Renal pelvis (tissue), 4 donors: ENCODE data around the gene PREB. TPM values are rescaled to one million over a fixed set of nuclear protein-coding genes. Genes with fewer than 3 reads are reported as not detected.
"Not testable (repeated sequence)": the region's sequence is repeated elsewhere in the genome, so short reads cannot be mapped to it uniquely, and the experiment has no call there.

ENCODE experiments used
- DNase-seq: peaks from one replicate; pipeline ENCODE4 v3.0.0-alpha.2; 2013
- polyA plus RNA-seq, 3 donors: library from polyadenylated mRNA; unstranded; fragments of 120-200 nt; gene quantifications; one replicate each; pipeline ENCODE4 v1.2.1, GENCODE V29; 2013; ENCODE audit not compliant: insufficient read length in 3 of 3

PREB gene
- polyA plus RNA-seq, 3 donors, result 49.2 to 59.0 (median 51.6) TPM

GRCh38 chr2:27130396-27130795 is 4.0 kb downstream of the PREB start:
- no peak for DNase-seq

DNA sequence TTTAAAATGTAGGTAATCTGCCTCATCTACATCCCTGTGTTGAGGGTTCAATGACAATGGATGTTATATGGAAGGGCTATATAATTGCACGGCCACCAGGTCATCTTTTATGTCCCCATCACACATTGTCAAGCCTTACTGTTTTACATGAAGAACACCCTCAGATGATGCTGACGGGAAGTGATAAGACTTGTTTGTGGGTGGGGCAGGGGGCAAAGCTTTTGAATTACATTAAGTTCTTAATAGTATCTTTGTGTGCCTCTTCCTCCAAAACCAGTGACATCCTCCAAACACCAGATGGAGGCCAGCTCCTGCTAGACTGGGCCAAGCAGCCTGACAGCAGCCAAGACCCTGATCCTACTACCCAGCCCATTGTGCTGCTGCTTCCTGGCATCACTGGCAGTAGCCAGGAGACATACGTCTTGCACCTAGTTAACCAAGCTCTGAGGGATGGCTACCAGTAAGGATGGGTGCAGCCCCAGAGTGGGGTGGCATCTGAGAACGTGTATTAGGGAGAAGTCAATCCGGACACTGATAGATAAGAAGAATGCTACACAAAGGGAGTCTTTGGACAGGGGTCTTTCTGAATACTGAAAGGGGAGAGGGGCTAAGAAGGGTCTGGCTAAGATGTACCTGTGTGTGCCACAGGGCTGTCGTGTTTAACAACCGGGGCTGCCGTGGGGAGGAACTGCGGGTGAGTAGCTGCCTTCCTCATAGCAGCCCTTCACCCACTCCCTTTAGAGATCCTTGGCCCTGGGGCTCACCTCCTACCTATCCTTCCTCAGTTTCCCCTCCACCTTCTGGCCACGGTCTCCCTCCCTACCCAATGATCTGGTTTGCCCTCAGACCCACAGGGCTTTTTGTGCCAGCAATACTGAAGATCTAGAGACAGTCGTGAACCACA is 5.5 kb downstream of the PREB start:
- DNase-seq, result no peak

GRCh38 chr2:27127883-27128667 is 6.4 kb downstream of the PREB start:
- DNase-seq, result no peak

- no peak for DNase-seq
Measured at GRCh38 chr2:27126252-27126710, 8.2 kb downstream of the PREB start.

DNA sequence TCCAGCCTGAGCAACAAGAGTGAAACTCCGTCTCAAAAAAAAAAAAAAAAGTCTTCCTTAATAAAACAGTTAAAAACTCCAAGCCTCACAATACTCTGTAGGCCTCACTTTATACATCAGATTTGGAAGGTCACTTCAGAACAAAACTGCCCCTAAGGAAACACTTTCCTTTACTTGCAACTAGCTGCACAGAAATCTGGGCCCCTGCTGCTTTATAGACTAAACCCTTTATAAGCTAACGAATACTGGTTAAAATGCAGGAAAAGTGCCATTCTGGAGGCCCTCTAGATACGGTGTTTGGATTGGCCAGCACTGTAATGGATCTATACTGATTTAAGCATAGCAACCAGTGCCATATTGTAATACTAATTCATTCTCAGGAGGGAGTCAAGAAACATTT is 9.3 kb downstream of the PREB start:
- no peak for DNase-seq

DNA sequence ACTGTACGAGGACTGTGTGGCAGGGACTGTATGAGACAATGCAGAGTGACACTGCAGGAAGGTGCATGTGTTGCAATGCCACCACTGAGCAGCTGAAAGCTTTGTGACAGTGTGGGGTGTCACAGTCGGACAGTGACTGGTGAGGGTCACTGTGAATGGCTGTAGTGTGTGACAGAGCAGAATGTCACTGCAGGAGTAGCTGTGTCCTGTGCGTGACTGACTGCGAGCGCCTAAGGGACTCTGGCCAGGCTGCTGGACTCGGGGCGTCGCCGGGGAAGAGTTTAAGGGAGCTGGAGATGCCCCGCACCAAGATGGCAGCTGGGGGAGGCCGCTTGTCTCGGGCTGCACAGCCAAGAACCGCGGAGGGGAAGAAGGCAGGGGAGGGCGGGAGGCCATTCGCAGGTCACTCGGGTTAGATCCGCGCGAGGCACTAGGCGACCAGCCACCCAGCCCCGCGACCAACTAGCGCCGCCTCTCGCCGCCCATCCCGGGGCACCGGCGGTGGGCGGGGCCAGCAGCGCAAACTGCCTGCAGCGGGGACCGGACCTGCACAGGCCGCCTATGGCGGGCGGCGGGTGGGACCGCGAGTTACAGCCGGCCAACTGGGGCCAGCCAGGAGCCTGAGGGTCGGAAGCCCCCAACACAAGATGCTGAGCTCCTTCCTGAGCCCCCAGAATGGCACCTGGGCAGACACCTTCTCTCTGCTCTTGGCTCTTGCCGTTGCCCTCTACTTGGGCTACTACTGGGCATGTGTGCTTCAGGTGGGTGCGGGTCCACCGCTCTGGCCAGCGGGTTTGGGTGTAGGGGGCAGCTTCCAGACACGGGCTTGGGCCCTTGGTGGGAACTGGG is 10.9 kb downstream of the PREB start, which contains the start of gene ABHD1:
TSS of gene ABHD1 (plus strand) at position 514 of the 849 bp plus-strand sequence. CDS start at position 648, 134 bp downstream.
- DNase-seq, result peak; percentile 28

GRCh38 chr2:27122791-27123190 is 11.6 kb downstream of the PREB start:
- no peak for DNase-seq

DNA sequence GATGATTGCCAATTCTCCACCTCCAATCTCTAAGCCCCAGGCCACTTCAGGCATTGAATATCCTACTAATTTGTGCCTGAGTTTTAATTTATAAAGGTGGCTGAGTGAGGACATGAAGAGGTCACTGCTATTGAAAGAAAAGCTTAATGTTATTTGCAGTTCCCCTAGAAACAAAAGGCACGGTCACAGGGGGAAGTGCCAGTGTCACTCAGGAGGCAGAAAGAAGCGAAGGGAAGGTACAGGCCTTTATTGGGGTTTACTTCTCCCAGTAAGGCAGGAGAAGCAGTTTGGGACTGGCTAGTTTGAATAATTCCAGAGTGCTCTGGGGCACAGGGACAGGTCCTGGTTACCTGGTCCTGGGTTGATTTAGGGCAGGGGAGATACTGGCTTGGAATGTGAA is 12.5 kb downstream of the PREB start:
- DNase-seq, result no peak

- not testable (repeated sequence) for DNase-seq
Measured at GRCh38 chr2:27119330-27119670, 15.1 kb downstream of the PREB start.

GRCh38 chr2:27118525-27119329 is 15.7 kb downstream of the PREB start, which contains the start of gene CGREF1:
Gene CGREF1, minus strand, starts transcription at chr2:27119128. Its CDS starts 14,762 bp downstream, at chr2:27104366.
- peak; percentile 9 for DNase-seq

GRCh38 chr2:27117995-27118524 is 16.4 kb downstream of the PREB start:
- DNase-seq, result no peak

DNA sequence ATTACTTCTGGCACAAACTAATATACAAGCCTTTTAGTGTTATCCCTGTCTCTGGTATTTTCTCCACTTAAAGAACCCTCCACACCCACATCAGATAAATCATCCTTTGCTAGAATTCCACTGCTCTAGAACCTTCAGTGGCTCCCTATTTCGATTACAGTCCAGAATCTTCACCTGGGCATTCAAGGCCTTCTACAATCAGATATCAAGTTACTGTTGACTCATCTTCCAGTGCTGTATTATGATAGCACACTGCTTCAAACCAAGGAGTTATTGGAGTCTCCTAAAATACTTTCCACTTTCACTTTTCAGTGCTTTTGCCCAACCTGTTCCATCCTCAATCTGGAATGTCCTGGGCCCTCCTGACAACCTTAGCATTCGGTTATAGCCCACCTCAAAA is 18.9 kb downstream of the PREB start:
- no peak for DNase-seq

DNA sequence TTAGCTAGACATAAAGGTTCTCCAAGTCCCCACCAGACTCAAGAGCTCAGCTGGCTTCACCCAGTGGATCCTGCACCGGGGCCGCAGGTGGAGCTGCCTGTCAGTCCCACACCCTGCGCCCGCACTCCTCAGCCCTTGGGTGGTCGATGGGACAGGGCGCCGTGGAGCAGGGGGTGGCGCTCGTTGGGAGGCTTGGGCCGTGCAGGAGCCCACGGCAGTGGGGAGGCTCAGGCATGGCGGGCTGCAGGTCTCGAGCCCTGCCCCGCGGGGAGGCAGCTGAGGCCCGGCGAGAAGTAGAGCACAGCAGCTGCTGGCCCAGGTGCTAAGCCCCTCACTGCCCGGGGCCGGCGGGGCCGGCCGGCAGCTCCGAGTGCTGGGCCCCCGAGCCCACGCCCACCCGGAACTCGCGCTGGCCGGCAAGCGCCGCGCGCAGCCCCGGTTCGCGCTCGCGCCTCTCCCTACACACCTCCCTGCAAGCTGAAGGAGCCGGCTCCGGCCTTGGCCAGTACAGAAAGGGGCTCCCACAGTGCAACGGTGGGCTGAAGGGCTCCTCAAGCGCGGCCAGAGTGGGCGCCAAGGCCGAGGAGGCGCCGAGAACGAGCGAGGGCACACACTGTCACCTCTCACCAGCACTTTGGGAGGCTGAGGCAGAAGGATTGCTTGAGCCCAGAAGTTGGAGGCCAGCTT is 22.9 kb downstream of the PREB start:
- not testable (repeated sequence) for DNase-seq

DNA sequence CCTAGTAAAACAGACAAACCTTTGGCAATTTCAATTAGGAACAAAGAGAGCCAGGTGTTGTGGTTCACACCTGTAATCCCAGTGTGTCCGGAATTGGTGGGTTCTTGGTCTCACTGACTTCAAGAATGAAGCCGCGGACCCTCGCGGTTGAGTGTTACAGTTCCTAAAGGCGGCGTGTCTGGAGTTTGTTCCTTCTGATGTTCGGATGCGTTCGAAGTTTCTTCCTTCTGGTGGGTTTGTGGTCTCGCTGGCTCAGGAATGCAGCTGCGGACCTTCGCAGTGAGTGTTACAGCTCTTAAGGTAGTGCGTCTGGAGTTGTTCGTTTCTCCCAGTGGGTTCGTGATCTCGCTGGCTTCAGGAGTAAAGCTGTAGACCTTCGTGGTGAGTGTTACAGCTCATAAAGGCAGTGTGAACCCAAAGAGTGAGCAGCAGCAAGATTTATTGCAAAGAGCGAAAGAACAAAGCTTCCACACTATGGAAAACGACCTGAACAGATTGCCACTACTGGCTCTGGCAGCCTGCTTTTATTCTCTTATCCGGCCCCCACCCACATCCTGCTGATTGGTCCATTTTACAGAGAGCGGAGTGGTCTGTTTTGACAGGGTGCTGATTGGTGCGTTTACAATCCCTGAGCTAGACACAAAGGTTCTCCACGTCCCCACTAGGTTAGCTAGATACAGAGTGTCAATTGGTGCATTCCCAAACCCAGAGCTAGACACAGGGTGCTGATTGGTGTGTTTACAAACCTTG is 23.7 kb downstream of the PREB start:
- not testable (repeated sequence) for DNase-seq

DNA sequence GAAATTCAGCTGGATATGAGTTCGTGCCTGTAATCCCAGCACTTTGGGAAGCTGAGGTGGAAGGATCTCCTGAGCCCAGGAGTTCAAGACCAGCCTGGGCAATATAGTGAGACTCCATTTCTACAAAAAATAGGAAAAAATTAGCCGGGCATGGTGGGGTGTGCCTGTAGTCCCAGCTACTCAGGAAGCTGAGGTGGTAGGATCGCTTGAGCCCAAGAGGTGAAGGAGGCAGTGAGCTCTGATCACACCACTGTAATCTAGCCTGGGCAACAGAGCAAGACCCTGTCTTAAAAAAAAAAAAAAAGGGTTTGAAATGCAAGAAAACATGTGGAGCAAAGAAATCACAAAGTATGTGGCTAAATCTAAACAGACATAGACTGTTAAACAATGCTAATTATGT is 25.4 kb downstream of the PREB start:
- no peak for DNase-seq

DNA sequence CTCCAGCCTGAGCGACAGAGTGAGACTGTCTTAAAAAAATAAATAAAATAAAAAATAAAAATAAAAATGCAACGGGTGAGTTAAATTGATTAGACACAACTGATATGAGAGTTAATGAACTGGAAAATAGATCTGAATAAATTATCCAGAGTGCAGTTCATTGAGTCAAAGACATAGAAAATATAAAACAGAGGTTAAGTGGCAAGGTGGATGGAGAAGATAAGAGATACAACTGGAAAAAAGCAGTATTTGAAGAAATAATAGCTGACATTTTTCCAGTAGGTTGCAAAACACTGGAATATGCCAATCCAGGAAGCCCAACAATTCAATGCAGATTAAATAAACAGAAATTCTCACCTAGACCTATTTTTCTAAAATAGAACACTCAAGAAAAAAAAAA is 26.2 kb downstream of the PREB start:
- DNase-seq, result no peak

DNA sequence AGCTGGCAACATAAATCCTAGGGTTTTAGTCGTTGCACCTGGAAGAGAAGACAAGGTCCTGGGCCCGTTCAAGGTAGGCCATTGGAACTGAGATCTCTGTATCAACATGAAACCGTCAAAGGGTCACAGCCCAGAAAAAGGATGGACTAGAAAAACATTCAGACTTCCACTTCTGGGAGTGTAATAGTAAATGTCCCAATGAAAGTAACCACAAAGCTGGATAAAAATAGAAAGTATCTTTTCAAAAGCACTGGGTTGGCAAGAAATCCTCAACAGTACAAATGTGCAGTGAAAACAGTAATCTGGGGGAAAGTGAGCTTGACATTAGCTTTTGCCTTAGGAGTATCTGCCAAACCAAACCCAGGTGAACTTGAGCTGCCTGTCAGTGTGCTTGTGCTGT is 28.5 kb downstream of the PREB start:
- no peak for DNase-seq

GRCh38 chr2:27102329-27102728 is 32.1 kb downstream of the PREB start:
- DNase-seq, result no peak

DNA sequence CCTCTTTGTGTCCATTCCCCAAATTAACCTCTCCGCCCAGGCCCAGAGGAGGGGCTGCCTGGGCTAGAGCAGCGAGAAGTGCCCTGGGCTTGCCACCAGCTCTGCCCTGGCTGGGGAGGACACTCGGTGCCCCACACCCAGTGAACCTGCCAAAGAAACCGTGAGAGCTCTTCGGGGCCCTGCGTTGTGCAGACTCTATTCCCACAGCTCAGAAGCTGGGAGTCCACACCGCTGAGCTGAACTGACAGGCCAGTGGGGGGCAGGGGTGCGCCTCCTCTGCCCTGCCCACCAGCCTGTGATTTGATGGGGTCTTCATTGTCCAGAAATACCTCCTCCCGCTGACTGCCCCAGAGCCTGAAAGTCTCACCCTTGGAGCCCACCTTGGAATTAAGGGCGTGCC is 34.4 kb downstream of the PREB start:
- no peak for DNase-seq
